ENCODE measurements around the gene FSTL4. TPM values are rescaled to one million over a fixed set of nuclear protein-coding genes. Genes with fewer than 3 reads are reported as not detected.

FSTL4 gene
- total and polyA plus RNA-seq, 2 of the 13 experiments (the other 11 are each of a cell fraction or from before 2014, with no cell fraction given) = 2.1 to 3.0 TPM

DNA sequence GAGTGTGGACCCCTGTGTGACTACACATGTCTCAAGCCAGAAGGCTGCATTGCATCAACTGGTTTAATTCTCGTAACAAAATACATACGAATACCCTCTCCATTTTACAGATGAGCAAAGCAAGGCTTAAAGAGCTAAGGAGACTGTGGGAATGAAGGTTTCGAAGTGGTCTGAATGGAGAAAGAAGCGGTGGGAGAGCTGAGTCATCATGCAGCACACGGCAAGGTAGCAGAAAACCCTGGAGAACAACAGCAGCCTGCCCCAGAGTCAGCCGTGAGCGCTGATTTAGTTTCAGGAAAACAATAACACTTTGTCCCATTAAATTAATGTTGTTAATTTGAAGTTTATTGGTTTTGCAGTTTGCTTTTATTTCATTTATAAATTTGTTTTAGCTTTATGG, 336.7 kb downstream of the FSTL4 start:
- no peaks in the 10 kb centered on the region for H4K20me1 ChIP-seq (ENCODE audit: insufficient read depth, low read length)

DNA sequence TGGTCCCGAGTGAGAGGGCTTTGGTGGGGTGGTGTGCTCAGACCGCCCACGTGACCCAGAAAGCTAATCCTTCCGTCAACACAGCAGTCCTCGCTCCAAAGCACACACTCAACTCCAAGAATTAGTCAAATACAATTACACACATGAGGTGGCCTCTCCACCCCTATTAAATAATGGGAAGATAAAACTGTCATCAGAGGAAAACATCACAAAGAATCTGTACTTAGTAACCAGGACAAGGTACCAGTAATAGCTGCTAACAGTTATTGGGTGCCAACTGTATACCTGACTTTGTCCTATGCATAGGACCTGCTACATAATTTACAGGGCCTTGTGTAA, 337.8 kb downstream of the FSTL4 start:
- in situ Hi-C loops (cut with HindIII; ENCODE audit: extremely low pct_ligation_motif_present, low pct_unique_long_range_greater_than_20kb) (no loop called here), intact Hi-C loops (cut with micrococcal nuclease; ENCODE audit: unreplicated experiment) (no loop called here)
- Histone ChIP-seq H3K27me3 (ENCODE audit: control insufficient read depth in 1 of 2, insufficient read depth in 2 of 2, low read length in 2 of 2) (peaks cover 0 to 34% of the 10 kb centered on the region in 2 experiments; a peak in 3 of 5 replicates), H3K9me3 (ENCODE audit: low read length) (no peaks in the 10 kb centered on the region), H3K36me3 (replicated peaks in 1 of 2; ENCODE audit: control insufficient read depth in 1 of 2, insufficient read depth in 2 of 2, low read length in 2 of 2) (no peaks in the 10 kb centered on the region), H3K4me1 (ENCODE audit: insufficient read depth, low read length) (peaks cover 17% of the 10 kb centered on the region), H3K9ac (ENCODE audit: insufficient read depth, low read depth, low read length) (no peak overlapping the region), H3K79me2 (ENCODE audit: insufficient read depth, low read length) (no peaks in the 10 kb centered on the region), H4K20me1 (ENCODE audit: insufficient read depth, low read length) (no peaks in the 10 kb centered on the region), H3K27ac (ENCODE audit: extremely low read length, insufficient read depth, low read length) (no peak overlapping the region), H3K4me3 (replicated peaks in 1 of 3; ENCODE audit: insufficient read depth in 1 of 3, low read depth in 2 of 3, low read length in 3 of 3) (no peak overlapping the region), H3K4me2 (ENCODE audit: low read depth, low read length) (no peak overlapping the region), H2AFZ (ENCODE audit: low read length) (no peak overlapping the region)
- ATAC-seq (peak; percentile 88), DNase-seq (ENCODE audit: low spot score) (peak; percentile 68), FAIRE-seq (peak; percentile 71)
- ChIA-PET POLR2A (no interaction called here), CTCF (ENCODE audit: low intra/inter-chr PET ratio, low total read pairs) (no interaction called here)
- no TSS peak for BruUV-seq (replicated peaks)
- WGBS (ENCODE audit: low lambda C conversion rate) = 2% methylated on average over 5 of the region's 5 CpGs
- TF ChIP-seq, protein P1, sequence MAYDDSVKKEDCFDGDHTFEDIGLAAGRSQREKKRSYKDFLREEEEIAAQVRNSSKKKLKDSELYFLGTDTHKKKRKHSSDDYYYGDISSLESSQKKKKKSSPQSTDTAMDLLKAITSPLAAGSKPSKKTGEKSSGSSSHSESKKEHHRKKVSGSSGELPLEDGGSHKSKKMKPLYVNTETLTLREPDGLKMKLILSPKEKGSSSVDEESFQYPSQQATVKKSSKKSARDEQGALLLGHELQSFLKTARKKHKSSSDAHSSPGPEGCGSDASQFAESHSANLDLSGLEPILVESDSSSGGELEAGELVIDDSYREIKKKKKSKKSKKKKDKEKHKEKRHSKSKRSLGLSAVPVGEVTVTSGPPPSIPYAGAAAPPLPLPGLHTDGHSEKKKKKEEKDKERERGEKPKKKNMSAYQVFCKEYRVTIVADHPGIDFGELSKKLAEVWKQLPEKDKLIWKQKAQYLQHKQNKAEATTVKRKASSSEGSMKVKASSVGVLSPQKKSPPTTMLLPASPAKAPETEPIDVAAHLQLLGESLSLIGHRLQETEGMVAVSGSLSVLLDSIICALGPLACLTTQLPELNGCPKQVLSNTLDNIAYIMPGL (CRISPR knock-in tag; IDR thresholded peaks at IDR 0.05; ENCODE audit: borderline replicate concordance in 1 of 2, low read depth in 1 of 2) = no peak
- TF ChIP-seq RFXANK (CRISPR knock-in tag; IDR thresholded peaks at IDR 0.05) = no peak
- peak; percentile 100 for TF ChIP-seq PITX1 (CRISPR knock-in tag; IDR thresholded peaks at IDR 0.05)
- peak; percentile 53; the same call in 1 of the 2 replicates for TF ChIP-seq ARNTL (CRISPR knock-in tag; IDR thresholded peaks at IDR 0.05)
- peak; percentile 57; the same call in 1 of the 2 replicates for TF ChIP-seq ZKSCAN8 (CRISPR knock-in tag; IDR thresholded peaks at IDR 0.05; ENCODE audit: borderline replicate concordance)
- no peak for TF ChIP-seq ZNF343 (CRISPR knock-in tag; IDR thresholded peaks at IDR 0.05)
- TF ChIP-seq ZNF232 (CRISPR knock-in tag; IDR thresholded peaks at IDR 0.05; ENCODE audit: borderline replicate concordance) = no peak
- TF ChIP-seq ZNF546 (CRISPR knock-in tag; conservative IDR thresholded peaks at IDR 0.05) = no peak
- 0 out of 2 replicates have a peak, but pooled peaks have one; percentile 15 for TF ChIP-seq ELF1 (CRISPR knock-in tag; IDR thresholded peaks at IDR 0.05)
- TF ChIP-seq ZNF10 (CRISPR knock-in tag; IDR thresholded peaks at IDR 0.05; ENCODE audit: borderline replicate concordance, low read depth) = no peak
- peak; percentile 32; the same call in 1 of the 2 replicates for TF ChIP-seq RAD51 (IDR thresholded peaks at IDR 0.05; ENCODE audit: borderline replicate concordance)
- TF ChIP-seq ZNF572 (CRISPR knock-in tag; IDR thresholded peaks at IDR 0.05) = no peak
- TF ChIP-seq ZNF879 (CRISPR knock-in tag; IDR thresholded peaks at IDR 0.05) = no peak

More for the DNA sequence above, 336.7 kb downstream of the FSTL4 start:
- Histone ChIP-seq H3K36me3 (replicated peaks in 1 of 2; ENCODE audit: control insufficient read depth in 1 of 2, insufficient read depth in 2 of 2, low read length in 2 of 2) (no peaks in the 10 kb centered on the region), H3K4me2 (ENCODE audit: low read depth, low read length) (no peak overlapping the region), H3K79me2 (ENCODE audit: insufficient read depth, low read length) (no peaks in the 10 kb centered on the region), H3K27me3 (ENCODE audit: control insufficient read depth in 1 of 2, insufficient read depth in 2 of 2, low read length in 2 of 2) (peaks cover 0 to 34% of the 10 kb centered on the region in 2 experiments; a peak in 3 of 5 replicates), H3K27ac (ENCODE audit: extremely low read length, insufficient read depth, low read length) (no peak overlapping the region), H3K4me3 (replicated peaks in 1 of 3; ENCODE audit: insufficient read depth in 1 of 3, low read depth in 2 of 3, low read length in 3 of 3) (no peak overlapping the region), H3K9ac (ENCODE audit: insufficient read depth, low read depth, low read length) (no peak overlapping the region), H3K4me1 (ENCODE audit: insufficient read depth, low read length) (peaks cover 17% of the 10 kb centered on the region), H2AFZ (ENCODE audit: low read length) (no peak overlapping the region), H3K9me3 (ENCODE audit: low read length) (no peaks in the 10 kb centered on the region)
- FAIRE-seq (no peak), ATAC-seq (no peak), DNase-seq (ENCODE audit: low spot score) (no peak)
- no TSS peak for BruUV-seq (replicated peaks)
- in situ Hi-C loops (cut with HindIII; ENCODE audit: extremely low pct_ligation_motif_present, low pct_unique_long_range_greater_than_20kb) = no loop called here
- POLR2A ChIA-PET = no interaction called here
- WGBS (ENCODE audit: low lambda C conversion rate) = 38% methylated on average over 7 of the region's 7 CpGs
- intact Hi-C loops (cut with micrococcal nuclease; ENCODE audit: unreplicated experiment) = no loop called here
- CTCF ChIA-PET (ENCODE audit: low intra/inter-chr PET ratio, low total read pairs) = no interaction called here
- TF ChIP-seq NONO (IDR thresholded peaks at IDR 0.05) = no peak
- TF ChIP-seq NONO (CRISPR knock-in tag; conservative IDR thresholded peaks at IDR 0.05) = no peak
- TF ChIP-seq SP4 (CRISPR knock-in tag; IDR thresholded peaks at IDR 0.05) = no peak
- no peak for TF ChIP-seq RARG (CRISPR knock-in tag; IDR thresholded peaks at IDR 0.05; ENCODE audit: low read depth)
- TF ChIP-seq, protein P2, sequence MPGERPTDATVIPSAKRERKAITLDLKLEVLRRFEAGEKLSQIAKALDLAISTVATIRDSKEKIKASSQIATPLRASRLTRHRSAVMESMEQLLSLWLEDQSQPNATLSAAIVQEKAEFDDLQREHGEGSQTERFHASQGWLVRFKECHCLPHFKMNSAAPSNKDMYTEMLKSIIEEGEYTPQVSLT (CRISPR knock-in tag; IDR thresholded peaks at IDR 0.05; ENCODE audit: borderline replicate concordance, low read depth) = no peak
- TF ChIP-seq MED8 (CRISPR knock-in tag; IDR thresholded peaks at IDR 0.05; ENCODE audit: insufficient replicate concordance) = no peak
- no peak for TF ChIP-seq FOXA3 (CRISPR knock-in tag; IDR thresholded peaks at IDR 0.05)

Measured in HepG2 (cell line).